ENCODE data around the gene ACAN. TPM values are rescaled to one million over a fixed set of nuclear protein-coding genes. Genes with fewer than 3 reads are reported as not detected.

ACAN gene
- total RNA-seq, 1 donor from 2014 or later: 0.13 TPM

- H3K27ac Mint-ChIP-seq: no peak overlapping the region
- H3K27me3 Mint-ChIP-seq (ENCODE audit: low read depth): peaks cover 37% of the 10 kb centered on the region
- H3K9me3 Mint-ChIP-seq: peaks cover 4% of the 10 kb centered on the region
- no peak for DNase-seq (ENCODE audit: low spot score in 2 of 2, unreplicated experiment in 2 of 2)
- TF ChIP-seq CTCF (IDR thresholded peaks at IDR 0.05; ENCODE audit: unreplicated experiment): no peak
- no peaks in the 10 kb centered on the region for H3K36me3 Mint-ChIP-seq
- no peak overlapping the region for H3K4me3 Mint-ChIP-seq
- H3K4me1 Mint-ChIP-seq: no peaks in the 10 kb centered on the region
Observed at GRCh38 chr15:88866295-88866881, 63.2 kb downstream of the ACAN start.

- peaks cover 14% of the 10 kb centered on the region for H3K4me1 Mint-ChIP-seq
- DNase-seq (ENCODE audit: low spot score in 2 of 2, unreplicated experiment in 2 of 2): no peak
- H3K9me3 Mint-ChIP-seq: no peaks in the 10 kb centered on the region
- TF ChIP-seq CTCF (IDR thresholded peaks at IDR 0.05; ENCODE audit: unreplicated experiment): no peak
- no peak overlapping the region for H3K27ac Mint-ChIP-seq
- H3K36me3 Mint-ChIP-seq: no peaks in the 10 kb centered on the region
- H3K4me3 Mint-ChIP-seq: no peak overlapping the region
- peaks cover 32% of the 10 kb centered on the region for H3K27me3 Mint-ChIP-seq (ENCODE audit: low read depth)
Observed at GRCh38 chr15:88871313-88871712, 68.1 kb downstream of the ACAN start.

- TF ChIP-seq CTCF (IDR thresholded peaks at IDR 0.05; ENCODE audit: unreplicated experiment): no peak
- peaks cover 27% of the 10 kb centered on the region for H3K27me3 Mint-ChIP-seq (ENCODE audit: low read depth)
- H3K4me1 Mint-ChIP-seq: peaks cover 14% of the 10 kb centered on the region
- no peaks in the 10 kb centered on the region for H3K9me3 Mint-ChIP-seq
- no peak for DNase-seq (ENCODE audit: low spot score in 2 of 2, unreplicated experiment in 2 of 2)
- no peak overlapping the region for H3K4me3 Mint-ChIP-seq
- H3K36me3 Mint-ChIP-seq: no peaks in the 10 kb centered on the region
- H3K27ac Mint-ChIP-seq: no peak overlapping the region
Observed at GRCh38 chr15:88872106-88872505, 68.9 kb downstream of the ACAN start.

DNA sequence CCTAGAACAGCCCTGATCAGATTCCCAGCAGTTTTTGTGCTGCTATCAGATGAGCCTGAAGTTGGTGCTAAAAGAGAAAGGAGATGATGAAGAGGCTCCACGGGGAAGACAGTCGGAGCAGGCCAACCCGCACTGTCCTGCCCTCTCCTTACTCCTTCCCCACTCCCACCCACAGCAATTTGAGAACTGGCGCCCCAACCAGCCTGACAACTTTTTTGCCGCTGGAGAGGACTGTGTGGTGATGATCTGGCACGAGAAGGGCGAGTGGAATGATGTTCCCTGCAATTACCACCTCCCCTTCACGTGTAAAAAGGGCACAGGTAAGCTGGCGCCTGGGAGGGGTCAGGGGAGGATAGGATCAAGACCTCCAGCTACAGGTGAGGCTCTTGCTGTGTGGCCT lies 69.5 kb downstream of the ACAN start:
- peaks cover 21% of the 10 kb centered on the region for H3K27me3 Mint-ChIP-seq (ENCODE audit: low read depth)
- H3K36me3 Mint-ChIP-seq: no peaks in the 10 kb centered on the region
- H3K27ac Mint-ChIP-seq: no peak overlapping the region
- peaks cover 14% of the 10 kb centered on the region for H3K4me1 Mint-ChIP-seq
- no peak for DNase-seq (ENCODE audit: low spot score in 2 of 2, unreplicated experiment in 2 of 2)
- H3K9me3 Mint-ChIP-seq: no peaks in the 10 kb centered on the region
- no peak for TF ChIP-seq CTCF (IDR thresholded peaks at IDR 0.05; ENCODE audit: unreplicated experiment)
- H3K4me3 Mint-ChIP-seq: no peak overlapping the region

DNA sequence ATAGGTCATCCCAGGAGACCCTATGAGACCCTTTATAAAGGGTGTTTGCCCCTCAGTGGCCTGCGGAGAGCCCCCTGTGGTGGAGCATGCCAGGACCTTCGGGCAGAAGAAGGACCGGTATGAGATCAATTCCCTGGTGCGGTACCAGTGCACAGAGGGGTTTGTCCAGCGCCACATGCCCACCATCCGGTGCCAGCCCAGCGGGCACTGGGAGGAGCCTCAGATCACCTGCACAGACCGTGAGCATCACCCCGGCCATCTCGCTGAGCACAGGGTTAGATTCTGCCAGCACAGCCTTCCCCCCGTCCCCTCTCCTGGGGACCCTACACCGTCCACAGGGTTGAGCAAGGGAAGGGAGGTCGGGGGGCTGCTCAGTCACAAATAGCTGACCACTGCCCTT lies 70.5 kb downstream of the ACAN start:
- no peak overlapping the region for H3K4me3 Mint-ChIP-seq
- TF ChIP-seq CTCF (IDR thresholded peaks at IDR 0.05; ENCODE audit: unreplicated experiment): no peak
- H3K9me3 Mint-ChIP-seq: no peaks in the 10 kb centered on the region
- no peak overlapping the region for H3K27ac Mint-ChIP-seq
- H3K36me3 Mint-ChIP-seq: no peaks in the 10 kb centered on the region
- no peak for DNase-seq (ENCODE audit: low spot score in 2 of 2, unreplicated experiment in 2 of 2)
- H3K4me1 Mint-ChIP-seq: peaks cover 14% of the 10 kb centered on the region
- H3K27me3 Mint-ChIP-seq (ENCODE audit: low read depth): peaks cover 15% of the 10 kb centered on the region

GRCh38 chr15:88874275-88874674 lies 71.0 kb downstream of the ACAN start:
- no peak for TF ChIP-seq CTCF (IDR thresholded peaks at IDR 0.05; ENCODE audit: unreplicated experiment)
- Mint-ChIP-seq H3K27me3 (ENCODE audit: low read depth) (peaks cover 13% of the 10 kb centered on the region), H3K27ac (no peak overlapping the region), H3K9me3 (no peaks in the 10 kb centered on the region), H3K4me3 (no peak overlapping the region), H3K36me3 (no peaks in the 10 kb centered on the region), H3K4me1 (peaks cover 14% of the 10 kb centered on the region)
- DNase-seq (ENCODE audit: low spot score in 2 of 2, unreplicated experiment in 2 of 2): no peak
